HG03571 (cell line): ENCODE measurements around the gene PRDM16.

Experiments used
- ATAC-seq: cut with Tn5 transposase; IDR thresholded peaks from one replicate; pipeline ENCODE4 v1.9.1; 2021; ENCODE audit not compliant: unreplicated experiment

PRDM16 gene

GRCh38 chr1:3363756-3364155 lies 294.8 kb downstream of the PRDM16 start:
- ATAC-seq = no peak

GRCh38 chr1:3364551-3364950 lies 295.5 kb downstream of the PRDM16 start:
- no peak for ATAC-seq

- no peak for ATAC-seq
Measured at GRCh38 chr1:3364983-3365382, 296.0 kb downstream of the PRDM16 start.

GRCh38 chr1:3365523-3366125 lies 296.6 kb downstream of the PRDM16 start:
- ATAC-seq = no peak

GRCh38 chr1:3366126-3367051 lies 297.4 kb downstream of the PRDM16 start:
- no peak for ATAC-seq

- ATAC-seq = no peak
Measured at GRCh38 chr1:3367376-3367775, 298.4 kb downstream of the PRDM16 start.

GRCh38 chr1:3368059-3368458 lies 299.1 kb downstream of the PRDM16 start:
- ATAC-seq = no peak

GRCh38 chr1:3368711-3369445 lies 299.9 kb downstream of the PRDM16 start:
- no peak for ATAC-seq

GRCh38 chr1:3369446-3370076 lies 300.6 kb downstream of the PRDM16 start:
- ATAC-seq = no peak

GRCh38 chr1:3370856-3371703 lies 302.1 kb downstream of the PRDM16 start:
- no peak for ATAC-seq

- ATAC-seq = no peak
Measured at GRCh38 chr1:3372317-3372716, 303.3 kb downstream of the PRDM16 start.

- ATAC-seq = no peak
Measured at GRCh38 chr1:3373175-3373574, 304.2 kb downstream of the PRDM16 start.

- ATAC-seq = no peak
Measured at GRCh38 chr1:3373700-3374405, 304.9 kb downstream of the PRDM16 start.

- no peak for ATAC-seq
Measured at GRCh38 chr1:3375245-3375644, 306.2 kb downstream of the PRDM16 start.

GRCh38 chr1:3377166-3377565 lies 308.2 kb downstream of the PRDM16 start:
- no peak for ATAC-seq

- no peak for ATAC-seq
Measured at GRCh38 chr1:3377604-3378279, 308.7 kb downstream of the PRDM16 start.

- no peak for ATAC-seq
Measured at GRCh38 chr1:3378411-3379208, 309.6 kb downstream of the PRDM16 start.

- no peak for ATAC-seq
Measured at GRCh38 chr1:3379934-3380333, 310.9 kb downstream of the PRDM16 start.
